ENCODE results near the gene RMRP.

GRCh38 chr9:35679766-35680330 is 22.0 kb upstream of the RMRP start:
- no peak for TF ChIP-seq POLR2A (IDR thresholded peaks at IDR 0.05)
- TF ChIP-seq, protein P1, sequence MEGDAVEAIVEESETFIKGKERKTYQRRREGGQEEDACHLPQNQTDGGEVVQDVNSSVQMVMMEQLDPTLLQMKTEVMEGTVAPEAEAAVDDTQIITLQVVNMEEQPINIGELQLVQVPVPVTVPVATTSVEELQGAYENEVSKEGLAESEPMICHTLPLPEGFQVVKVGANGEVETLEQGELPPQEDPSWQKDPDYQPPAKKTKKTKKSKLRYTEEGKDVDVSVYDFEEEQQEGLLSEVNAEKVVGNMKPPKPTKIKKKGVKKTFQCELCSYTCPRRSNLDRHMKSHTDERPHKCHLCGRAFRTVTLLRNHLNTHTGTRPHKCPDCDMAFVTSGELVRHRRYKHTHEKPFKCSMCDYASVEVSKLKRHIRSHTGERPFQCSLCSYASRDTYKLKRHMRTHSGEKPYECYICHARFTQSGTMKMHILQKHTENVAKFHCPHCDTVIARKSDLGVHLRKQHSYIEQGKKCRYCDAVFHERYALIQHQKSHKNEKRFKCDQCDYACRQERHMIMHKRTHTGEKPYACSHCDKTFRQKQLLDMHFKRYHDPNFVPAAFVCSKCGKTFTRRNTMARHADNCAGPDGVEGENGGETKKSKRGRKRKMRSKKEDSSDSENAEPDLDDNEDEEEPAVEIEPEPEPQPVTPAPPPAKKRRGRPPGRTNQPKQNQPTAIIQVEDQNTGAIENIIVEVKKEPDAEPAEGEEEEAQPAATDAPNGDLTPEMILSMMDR (IDR thresholded peaks at IDR 0.05 in 4 of 5, conservative IDR thresholded peaks at IDR 0.05 in 1 of 5) = no peak
